ENCODE data around the gene TXNL4A. TPM values are rescaled to one million over a fixed set of nuclear protein-coding genes. Genes with fewer than 3 reads are reported as not detected.
"Not testable (repeated sequence)": the region's sequence is repeated elsewhere in the genome, so short reads cannot be mapped to it uniquely, and the experiment has no call there.

The TXNL4A gene
- total and polyA plus RNA-seq, 2 donors: 31.0 to 66.9 TPM

GRCh38 chr18:79965119-79965902 lies 23.1 kb downstream of the TXNL4A start:
- no peaks in the 10 kb centered on the region for H3K36me3 ChIP-seq (ENCODE audit: insufficient read depth)
- 21% methylated on average over 24 of the region's 24 CpGs for WGBS
- peak overlapping the region; percentile 86 for H3K4me3 ChIP-seq (ENCODE audit: low read depth, low read length)
- peak overlapping the region; percentile 87 for H3K27ac ChIP-seq (ENCODE audit: low read depth)
- no peak for DNase-seq (ENCODE audit: extremely low spot score)
- no peaks in the 10 kb centered on the region for H3K4me1 ChIP-seq (ENCODE audit: insufficient read depth)

GRCh38 chr18:79964330-79965118 lies 23.8 kb downstream of the TXNL4A start, which contains the start of gene HSBP1L1:
Gene HSBP1L1, plus strand, starts transcription at chr18:79964643. Its CDS starts 93 bp downstream, at chr18:79964736.
- Histone ChIP-seq H3K4me3 (ENCODE audit: low read depth, low read length) (peak within 1 kb of the TSS; percentile 86), H3K36me3 (ENCODE audit: insufficient read depth) (no peaks in the 10 kb centered on the region), H3K4me1 (ENCODE audit: insufficient read depth) (no peaks in the 10 kb centered on the region), H3K27ac (ENCODE audit: low read depth) (peak within 1 kb of the TSS; percentile 87)
- no peak for DNase-seq (ENCODE audit: extremely low spot score)
- 4% methylated on average over 73 of the region's 73 CpGs for WGBS

- Histone ChIP-seq H3K36me3 (ENCODE audit: insufficient read depth) (no peaks in the 10 kb centered on the region), H3K4me3 (ENCODE audit: low read depth, low read length) (peak overlapping the region; percentile 86), H3K4me1 (ENCODE audit: insufficient read depth) (no peaks in the 10 kb centered on the region), H3K27ac (ENCODE audit: low read depth) (peak overlapping the region; percentile 38)
- 90% methylated on average over 30 of the region's 30 CpGs for WGBS
- DNase-seq (ENCODE audit: extremely low spot score): no peak
Observed at GRCh38 chr18:79963658-79964329, 24.6 kb downstream of the TXNL4A start.

GRCh38 chr18:79962835-79963657 lies 25.3 kb downstream of the TXNL4A start:
- DNase-seq (ENCODE audit: extremely low spot score): no peak
- Histone ChIP-seq H3K4me1 (ENCODE audit: insufficient read depth) (no peaks in the 10 kb centered on the region), H3K4me3 (ENCODE audit: low read depth, low read length) (no peak overlapping the region), H3K36me3 (ENCODE audit: insufficient read depth) (no peaks in the 10 kb centered on the region), H3K27ac (ENCODE audit: low read depth) (no peak overlapping the region)
- 88% methylated on average over 30 of the region's 30 CpGs for WGBS

- DNase-seq (ENCODE audit: extremely low spot score): no peak
- no peaks in the 10 kb centered on the region for H3K36me3 ChIP-seq (ENCODE audit: insufficient read depth)
- no peak overlapping the region for H3K27ac ChIP-seq (ENCODE audit: low read depth)
- H3K4me3 ChIP-seq (ENCODE audit: low read depth, low read length): no peak overlapping the region
- no peaks in the 10 kb centered on the region for H3K4me1 ChIP-seq (ENCODE audit: insufficient read depth)
- 73% methylated on average over 10 of the region's 10 CpGs for WGBS
Observed at GRCh38 chr18:79962311-79962710, 26.1 kb downstream of the TXNL4A start.

GRCh38 chr18:79961527-79962291 lies 26.7 kb downstream of the TXNL4A start:
- Histone ChIP-seq H3K27ac (ENCODE audit: low read depth) (no peak overlapping the region), H3K4me3 (ENCODE audit: low read depth, low read length) (no peak overlapping the region), H3K4me1 (ENCODE audit: insufficient read depth) (no peaks in the 10 kb centered on the region), H3K36me3 (ENCODE audit: insufficient read depth) (no peaks in the 10 kb centered on the region)
- WGBS: 66% methylated on average over 29 of the region's 29 CpGs
- no peak for DNase-seq (ENCODE audit: extremely low spot score)

- Histone ChIP-seq H3K27ac (ENCODE audit: low read depth) (no peak overlapping the region), H3K4me3 (ENCODE audit: low read depth, low read length) (no peak overlapping the region), H3K36me3 (ENCODE audit: insufficient read depth) (no peaks in the 10 kb centered on the region), H3K4me1 (ENCODE audit: insufficient read depth) (no peaks in the 10 kb centered on the region)
- DNase-seq (ENCODE audit: extremely low spot score): no peak
- WGBS: 80% methylated on average over 16 of the region's 16 CpGs
Observed at GRCh38 chr18:79960921-79961526, 27.3 kb downstream of the TXNL4A start.

GRCh38 chr18:79960161-79960801 lies 28.1 kb downstream of the TXNL4A start:
- H3K4me3 ChIP-seq (ENCODE audit: low read depth, low read length); H3K4me1 ChIP-seq (ENCODE audit: insufficient read depth); DNase-seq (ENCODE audit: extremely low spot score); H3K27ac ChIP-seq (ENCODE audit: low read depth); H3K36me3 ChIP-seq (ENCODE audit: insufficient read depth): not testable (repeated sequence)
- 16% methylated on average over 12 of the region's 12 CpGs for WGBS

- 98% methylated on average over 2 of the region's 2 CpGs for WGBS
- H3K4me3 ChIP-seq (ENCODE audit: low read depth, low read length): no peak overlapping the region
- no peak for DNase-seq (ENCODE audit: extremely low spot score)
Observed at GRCh38 chr18:79958981-79959380, 29.4 kb downstream of the TXNL4A start.

GRCh38 chr18:79956276-79956675 lies 32.1 kb downstream of the TXNL4A start:
- 79% methylated on average over 2 of the region's 2 CpGs for WGBS
- H3K27ac ChIP-seq (ENCODE audit: low read depth): no peak overlapping the region
- DNase-seq (ENCODE audit: extremely low spot score): no peak

More at GRCh38 chr18:79958981-79959380, 29.4 kb downstream of the TXNL4A start:
- H3K36me3 ChIP-seq (ENCODE audit: insufficient read depth): no peaks in the 10 kb centered on the region
- H3K4me1 ChIP-seq (ENCODE audit: insufficient read depth): no peaks in the 10 kb centered on the region
- H3K27ac ChIP-seq (ENCODE audit: low read depth): no peak overlapping the region

GRCh38 chr18:79955302-79956075 lies 32.9 kb downstream of the TXNL4A start:
- Histone ChIP-seq H3K27ac (ENCODE audit: low read depth) (no peak overlapping the region), H3K36me3 (ENCODE audit: insufficient read depth) (no peaks in the 10 kb centered on the region), H3K4me1 (ENCODE audit: insufficient read depth) (no peaks in the 10 kb centered on the region), H3K4me3 (ENCODE audit: low read depth, low read length) (no peak overlapping the region)
- WGBS: 87% methylated on average over 12 of the region's 12 CpGs
- DNase-seq (ENCODE audit: extremely low spot score): no peak

More at GRCh38 chr18:79956276-79956675, 32.1 kb downstream of the TXNL4A start:
- Histone ChIP-seq H3K36me3 (ENCODE audit: insufficient read depth) (no peaks in the 10 kb centered on the region), H3K4me3 (ENCODE audit: low read depth, low read length) (no peak overlapping the region), H3K4me1 (ENCODE audit: insufficient read depth) (no peaks in the 10 kb centered on the region)

Measured in urinary bladder (tissue), 4 donors.